CD4-positive, alpha-beta T cell treated with Interferon gamma for 1 hour (primary cell): ENCODE results near the gene PITX3.
"Not testable (repeated sequence)": the region's sequence is repeated elsewhere in the genome, so short reads cannot be mapped to it uniquely, and the experiment has no call there.

Experiments used
- DNase-seq: peaks from one replicate; pipeline ENCODE4 v3.0.0-alpha.2; 2020

The PITX3 gene

GRCh38 chr10:102225646-102226541, 15.4 kb downstream of the PITX3 start, which contains the start of gene ELOVL3:
TSS of gene ELOVL3 (plus strand) at chr10:102226299. CDS start at chr10:102226549, 250 bp downstream.
- peak; percentile 87 for DNase-seq

- no peak for DNase-seq
Observed at GRCh38 chr10:102222797-102223196, 18.5 kb downstream of the PITX3 start.

DNA sequence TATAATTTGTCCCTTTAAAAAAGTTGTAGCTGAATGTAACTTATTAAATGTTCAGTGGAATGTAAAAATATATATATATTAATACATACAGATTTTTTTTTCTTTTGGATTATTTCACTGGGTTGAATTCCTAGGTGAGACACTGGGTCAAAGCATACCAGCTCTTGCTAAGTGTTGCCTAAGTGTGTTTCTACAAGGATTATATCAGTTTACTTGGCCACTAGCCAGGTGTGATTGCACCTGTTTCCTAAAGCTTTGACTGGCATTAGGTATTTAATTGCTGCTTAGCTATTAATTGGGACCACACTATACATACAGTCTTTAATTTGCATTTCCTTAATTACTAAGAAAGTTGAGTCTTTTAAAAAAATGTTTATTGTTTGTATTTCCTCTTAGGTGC, 20.7 kb downstream of the PITX3 start:
- no peak for DNase-seq

DNA sequence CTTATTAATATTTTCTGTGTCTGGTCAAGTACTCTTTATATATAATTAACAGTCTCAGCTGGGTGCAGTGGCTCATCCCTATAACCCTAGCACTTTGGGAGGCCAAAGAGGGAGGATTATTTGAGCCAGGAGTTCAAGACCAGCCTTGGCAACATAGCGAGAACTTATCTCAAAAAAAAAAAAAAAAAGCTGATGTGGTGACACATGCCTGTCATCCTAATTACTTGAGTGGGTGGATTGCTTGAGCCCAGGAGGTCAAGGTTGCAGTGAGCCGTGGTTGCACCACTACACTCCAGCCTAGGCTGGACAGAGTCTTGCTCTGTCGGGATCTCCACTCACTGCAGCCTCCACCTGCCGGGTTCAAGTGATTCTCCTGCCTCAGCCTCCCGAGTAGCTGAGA, 21.9 kb downstream of the PITX3 start:
- no peak for DNase-seq

- not testable (repeated sequence) for DNase-seq
Observed at GRCh38 chr10:102213599-102213998, 27.7 kb downstream of the PITX3 start.

- no peak for DNase-seq
Observed at GRCh38 chr10:102211615-102212299, 29.6 kb downstream of the PITX3 start.

- no peak for DNase-seq
Observed at GRCh38 chr10:102208311-102209035, 32.8 kb downstream of the PITX3 start.

- DNase-seq, result no peak
Observed at GRCh38 chr10:102202386-102202785, 38.9 kb downstream of the PITX3 start.

GRCh38 chr10:102200751-102201640, 40.3 kb downstream of the PITX3 start:
- DNase-seq, result no peak

- DNase-seq, result no peak
Observed at GRCh38 chr10:102198027-102198426, 43.3 kb downstream of the PITX3 start.

- DNase-seq, result no peak
Observed at GRCh38 chr10:102196893-102197292, 44.4 kb downstream of the PITX3 start.

GRCh38 chr10:102195296-102195870, 45.9 kb downstream of the PITX3 start:
- DNase-seq, result no peak

- no peak for DNase-seq
Observed at GRCh38 chr10:102191956-102192355, 49.4 kb downstream of the PITX3 start.

DNA sequence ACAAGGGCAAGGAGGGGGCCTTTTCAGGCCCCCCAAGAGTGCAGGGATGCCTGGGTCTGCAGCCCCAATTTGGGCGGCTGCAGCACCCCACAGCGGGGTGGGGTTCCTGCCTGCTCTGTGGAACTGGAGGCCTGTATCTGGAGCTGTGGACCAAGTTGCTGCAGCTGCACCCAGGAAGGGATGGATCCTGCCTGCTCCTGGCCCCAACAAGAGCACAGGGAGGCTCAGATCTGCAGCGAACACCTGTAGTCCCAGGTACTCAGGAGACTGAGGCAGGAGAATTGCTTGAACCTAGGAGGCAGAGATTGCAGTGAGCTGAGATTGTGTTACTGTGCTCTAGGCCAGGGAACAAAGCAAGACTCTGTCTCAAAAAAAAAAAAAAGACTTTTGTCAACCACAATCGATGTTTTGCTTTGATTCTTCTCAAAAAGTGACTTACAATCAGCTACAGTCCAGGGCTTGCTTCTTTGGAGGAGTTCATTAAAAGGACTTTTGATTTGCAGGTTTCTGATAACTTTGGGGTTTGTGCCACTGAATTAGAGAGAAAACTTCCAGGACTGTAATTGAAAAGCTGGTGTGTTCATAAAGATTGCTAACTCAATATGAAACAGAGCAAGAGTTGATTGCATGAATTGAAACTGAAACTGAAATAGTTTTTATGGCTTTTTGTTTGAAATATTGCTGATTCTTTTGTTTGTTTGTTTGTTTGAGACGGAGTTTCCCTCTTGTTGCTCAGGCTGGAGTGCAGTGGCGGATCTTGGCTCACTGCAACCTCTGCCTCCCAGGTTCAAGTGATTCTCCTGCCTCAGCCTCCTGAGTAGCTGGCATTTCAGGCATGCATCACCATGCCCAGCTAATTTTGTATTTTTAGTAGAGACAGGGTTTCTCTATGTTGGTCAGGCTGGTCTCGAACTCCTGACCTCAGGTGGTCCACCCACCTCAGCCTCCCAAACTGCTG, 52.1 kb downstream of the PITX3 start:
- not testable (repeated sequence) for DNase-seq

DNA sequence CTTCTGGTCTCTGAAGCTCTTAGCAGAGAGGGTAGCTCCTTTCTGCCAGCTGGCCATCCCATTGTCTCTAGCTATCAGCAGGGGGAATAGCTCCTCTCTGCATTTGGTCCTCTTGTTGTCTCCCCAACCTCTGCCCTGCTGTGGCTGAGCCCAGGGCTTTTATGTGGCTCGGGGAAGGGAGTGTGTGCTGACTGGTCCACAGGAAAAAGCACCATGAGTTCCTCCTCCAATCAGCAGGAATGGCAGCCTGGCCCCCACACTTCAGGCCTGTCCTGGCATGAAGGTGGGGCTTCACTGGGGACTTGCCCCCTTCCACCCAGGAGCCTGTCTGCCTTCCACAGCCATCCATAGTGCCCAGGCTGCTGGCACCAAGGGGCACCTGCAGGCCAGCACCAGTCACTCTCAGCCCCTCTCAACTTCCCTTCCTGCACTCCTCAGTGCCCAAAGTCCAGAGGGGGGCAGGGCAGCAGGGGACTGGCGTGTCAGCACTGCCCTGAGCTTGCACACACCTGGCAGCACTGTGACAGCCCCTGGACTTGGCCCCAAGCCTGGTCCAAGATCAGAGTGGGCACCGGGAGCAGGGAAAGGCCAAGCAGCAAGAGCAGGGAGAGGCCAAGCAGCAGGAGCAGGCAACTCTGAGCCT, 52.9 kb downstream of the PITX3 start:
- no peak for DNase-seq

- no peak for DNase-seq
Observed at GRCh38 chr10:102185811-102186527, 55.3 kb downstream of the PITX3 start.

DNA sequence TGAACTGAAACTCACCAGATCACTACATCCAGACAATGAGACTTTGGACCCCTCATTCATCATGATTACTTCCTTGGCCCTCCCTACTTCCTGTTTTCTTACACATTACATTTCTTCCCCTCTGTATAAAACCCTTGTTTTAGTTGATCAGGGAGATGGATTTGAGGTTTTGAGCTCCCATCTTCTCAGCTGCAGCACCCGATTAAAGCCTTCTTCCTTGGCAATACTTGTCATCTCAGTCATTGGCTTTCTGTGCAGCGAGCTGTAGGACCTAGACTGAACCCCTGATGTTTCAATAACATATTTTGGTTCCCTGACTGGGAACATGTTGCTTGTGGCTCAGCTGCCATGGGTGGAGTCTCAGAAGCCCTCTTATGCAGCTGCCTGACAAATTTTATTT, 56.0 kb downstream of the PITX3 start:
- no peak for DNase-seq

GRCh38 chr10:102184606-102185005, 56.7 kb downstream of the PITX3 start:
- no peak for DNase-seq
